Measurements from ENCODE around the gene PLCD1. TPM values are rescaled to one million over a fixed set of nuclear protein-coding genes. Genes with fewer than 3 reads are reported as not detected.

PLCD1 gene
- total RNA-seq, 2 experiments from 2014 or later: 9.7 to 10.1 TPM

DNA sequence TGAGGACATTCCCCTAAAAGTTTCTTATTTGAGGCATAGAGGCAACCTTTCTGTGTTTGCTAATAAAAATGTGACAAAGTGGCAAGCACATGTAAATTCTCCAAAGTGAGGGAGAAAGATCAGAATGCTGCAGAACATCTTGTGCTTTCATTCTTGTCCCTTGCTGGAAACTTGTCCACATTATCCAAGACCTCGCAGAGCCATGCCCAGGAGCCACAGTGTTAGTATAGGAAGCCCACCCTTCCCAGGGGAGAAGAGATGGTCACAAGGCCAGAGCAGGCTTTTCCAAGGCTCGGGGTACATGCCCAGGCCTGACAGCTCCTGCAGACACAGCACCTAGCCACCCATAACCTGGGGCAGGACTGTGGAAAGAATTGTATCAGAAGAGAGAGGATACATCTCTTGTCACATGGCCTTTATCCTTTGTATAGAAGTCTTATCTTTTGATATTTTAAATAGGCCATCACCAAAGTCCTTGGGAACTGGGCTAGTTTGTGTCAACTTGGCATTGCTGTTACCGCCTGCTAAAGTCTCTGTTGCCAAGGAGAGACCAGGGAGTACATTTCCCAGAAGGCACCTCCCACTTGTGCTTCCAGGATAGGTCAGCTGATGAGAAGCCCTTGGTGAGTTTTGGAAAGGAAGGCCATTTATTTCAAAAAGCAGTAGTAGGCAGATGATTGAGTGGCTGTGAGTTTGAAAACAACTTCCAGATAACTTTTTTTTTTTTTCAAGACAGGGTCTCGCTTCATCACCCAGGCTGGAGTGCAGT lies 20.1 kb upstream of the PLCD1 start:
- CTCF ChIA-PET: no interaction called here
- H3K4me3 Mint-ChIP-seq: no peak overlapping the region
- DNase-seq (no peak), ATAC-seq (no peak)
- POLR2A ChIA-PET: no interaction called here
- peaks cover 10% of the 10 kb centered on the region for H3K27me3 Mint-ChIP-seq (ENCODE audit: low read depth)
- no peaks in the 10 kb centered on the region for H3K9me3 Mint-ChIP-seq (ENCODE audit: insufficient read depth)
- no peaks in the 10 kb centered on the region for H3K36me3 Mint-ChIP-seq (ENCODE audit: low read depth)
- H3K4me1 Mint-ChIP-seq (ENCODE audit: low read depth): peaks cover 4% of the 10 kb centered on the region
- no peak overlapping the region for H3K27ac Mint-ChIP-seq

DNA sequence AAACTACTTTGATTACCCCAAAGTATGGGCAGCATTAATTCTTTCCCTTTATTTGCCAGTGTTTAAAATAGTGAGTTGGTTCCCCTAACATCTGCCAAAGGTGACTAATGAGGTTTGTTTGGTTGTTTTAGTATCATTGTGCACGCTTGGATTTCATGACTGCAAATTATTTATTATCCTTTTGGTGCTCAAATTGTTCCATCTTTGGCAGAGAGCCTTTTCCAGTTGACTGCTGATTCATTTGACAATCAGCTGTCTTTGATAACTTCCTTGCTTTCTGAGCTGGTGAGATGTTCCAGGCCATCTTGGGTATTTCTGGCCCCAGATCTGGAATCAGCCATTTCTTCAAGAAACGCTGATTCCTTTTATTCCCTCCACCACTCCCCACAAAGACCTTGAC lies 18.5 kb upstream of the PLCD1 start:
- H3K4me3 Mint-ChIP-seq: no peak overlapping the region
- H3K9me3 Mint-ChIP-seq (ENCODE audit: insufficient read depth): no peaks in the 10 kb centered on the region
- ATAC-seq (no peak), DNase-seq (no peak)
- no peaks in the 10 kb centered on the region for H3K4me1 Mint-ChIP-seq (ENCODE audit: low read depth)
- no peak overlapping the region for H3K27ac Mint-ChIP-seq
- H3K36me3 Mint-ChIP-seq (ENCODE audit: low read depth): no peaks in the 10 kb centered on the region
- POLR2A ChIA-PET: no interaction called here
- H3K27me3 Mint-ChIP-seq (ENCODE audit: low read depth): peaks cover 11% of the 10 kb centered on the region
- CTCF ChIA-PET: no interaction called here

DNA sequence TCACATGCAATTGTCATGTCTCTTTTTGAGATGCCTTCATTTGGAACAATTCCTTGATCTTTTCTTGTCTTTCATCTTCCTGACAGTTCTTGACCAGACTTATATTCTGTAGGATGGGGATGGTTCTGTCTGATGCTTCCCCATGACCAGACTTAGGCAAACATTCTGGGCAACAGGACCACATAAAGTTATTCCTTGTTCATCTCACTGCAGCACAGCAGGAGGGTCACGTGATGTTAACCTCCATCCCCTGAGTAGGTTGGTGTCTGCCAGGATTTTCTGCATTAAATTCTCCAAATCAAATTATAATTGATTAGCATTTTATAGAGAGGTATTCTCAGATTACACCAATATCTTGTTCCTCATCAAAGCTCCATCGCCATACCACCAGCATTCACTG lies 17.4 kb upstream of the PLCD1 start:
- Mint-ChIP-seq H3K27me3 (ENCODE audit: low read depth) (peaks cover 14% of the 10 kb centered on the region), H3K4me1 (ENCODE audit: low read depth) (no peaks in the 10 kb centered on the region), H3K9me3 (ENCODE audit: insufficient read depth) (no peaks in the 10 kb centered on the region), H3K4me3 (no peak overlapping the region), H3K27ac (no peak overlapping the region), H3K36me3 (ENCODE audit: low read depth) (no peaks in the 10 kb centered on the region)
- DNase-seq: no peak
- no peak for ATAC-seq
- CTCF ChIA-PET: no interaction called here
- POLR2A ChIA-PET: no interaction called here

DNA sequence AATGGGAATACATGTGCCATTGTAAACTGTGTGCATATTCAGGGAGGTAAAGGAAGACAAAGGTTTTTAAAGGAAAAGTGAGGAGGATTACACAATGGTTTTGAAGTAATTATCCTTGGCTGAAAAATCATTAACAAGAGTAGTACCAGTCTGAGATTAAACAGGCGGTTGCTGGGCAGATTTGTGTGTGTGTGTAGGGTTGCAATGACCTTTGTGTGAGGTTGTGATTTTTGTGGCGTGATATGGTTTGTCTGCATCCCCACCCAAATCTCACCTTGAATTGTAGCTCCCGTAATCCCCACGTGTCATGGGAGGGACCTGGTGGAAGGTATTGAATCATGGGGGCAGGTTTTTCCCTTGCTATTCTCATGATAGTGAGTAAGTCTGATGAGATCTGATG lies 16.6 kb upstream of the PLCD1 start:
- no peak overlapping the region for H3K4me3 Mint-ChIP-seq
- CTCF ChIA-PET: no interaction called here
- no peaks in the 10 kb centered on the region for H3K4me1 Mint-ChIP-seq (ENCODE audit: low read depth)
- DNase-seq: no peak
- peaks cover 14% of the 10 kb centered on the region for H3K27me3 Mint-ChIP-seq (ENCODE audit: low read depth)
- H3K9me3 Mint-ChIP-seq (ENCODE audit: insufficient read depth): no peaks in the 10 kb centered on the region
- POLR2A ChIA-PET: no interaction called here
- H3K27ac Mint-ChIP-seq: no peak overlapping the region
- H3K36me3 Mint-ChIP-seq (ENCODE audit: low read depth): no peaks in the 10 kb centered on the region
- ATAC-seq: no peak

DNA sequence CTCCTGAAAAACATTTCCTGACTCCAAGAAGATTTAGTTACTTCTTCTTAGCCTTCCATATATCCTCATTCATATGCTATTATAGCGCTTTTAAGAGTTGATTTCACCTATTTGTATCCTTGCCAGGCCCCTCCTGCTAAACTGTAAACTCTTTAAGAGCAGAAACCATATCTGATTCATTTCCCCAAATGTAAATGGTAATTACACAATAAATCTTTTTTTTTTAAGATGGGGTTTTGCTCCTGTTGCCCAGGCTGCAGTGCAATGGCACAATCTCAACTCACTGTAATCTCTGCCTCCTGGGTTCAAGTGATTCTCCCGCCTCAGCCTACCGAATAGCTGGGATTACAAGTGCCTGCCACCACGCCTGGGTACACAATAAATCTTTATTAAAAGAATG lies 14.0 kb upstream of the PLCD1 start:
- Mint-ChIP-seq H3K27me3 (ENCODE audit: low read depth) (peaks cover 14% of the 10 kb centered on the region), H3K36me3 (ENCODE audit: low read depth) (no peaks in the 10 kb centered on the region), H3K4me1 (ENCODE audit: low read depth) (peaks cover 20% of the 10 kb centered on the region), H3K27ac (no peak overlapping the region), H3K4me3 (no peak overlapping the region), H3K9me3 (ENCODE audit: insufficient read depth) (no peaks in the 10 kb centered on the region)
- no peak for ATAC-seq
- no peak for DNase-seq
- POLR2A ChIA-PET: no interaction called here
- CTCF ChIA-PET: no interaction called here

- peaks cover 38% of the 10 kb centered on the region for H3K4me1 Mint-ChIP-seq (ENCODE audit: low read depth)
- peaks cover 4% of the 10 kb centered on the region for H3K27me3 Mint-ChIP-seq (ENCODE audit: low read depth)
- H3K27ac Mint-ChIP-seq: peak overlapping the region; percentile 96
- H3K9me3 Mint-ChIP-seq (ENCODE audit: insufficient read depth): no peaks in the 10 kb centered on the region
- POLR2A ChIA-PET: interaction anchor here (2.7 kb wide), 1 partner anchor 125 kb away, joined by 13 read pairs; the partner anchor contains the start of gene OXSR1
- ATAC-seq: no peak
- peak overlapping the region; percentile 80 for H3K4me3 Mint-ChIP-seq
- no peak for DNase-seq
- CTCF ChIA-PET: interaction anchor here (1.4 to 2.4 kb wide), 4 partner anchors 35 to 185 kb away, joined by 3 to 12 read pairs (median 9); no protein-coding TSS in a partner anchor
- peaks cover 6% of the 10 kb centered on the region for H3K36me3 Mint-ChIP-seq (ENCODE audit: low read depth)
Measured at GRCh38 chr3:38040401-38040800, 11.0 kb upstream of the PLCD1 start.

DNA sequence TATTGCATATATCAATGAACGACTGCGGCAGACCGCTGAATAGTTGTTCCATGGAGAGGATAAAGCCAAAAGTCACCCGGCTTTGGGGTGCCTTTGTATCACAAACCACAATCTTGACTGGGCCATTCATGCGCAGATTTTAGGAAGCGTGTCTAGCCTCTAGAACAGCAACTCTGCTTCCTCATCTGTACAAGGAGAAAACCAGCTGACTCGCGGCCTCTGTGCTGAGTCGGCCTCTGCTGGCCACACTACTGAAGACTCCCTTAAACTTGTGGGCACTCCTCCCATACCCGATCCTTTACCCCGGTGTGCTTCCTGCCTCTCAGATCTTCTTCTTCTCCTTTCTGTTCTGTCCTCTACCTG lies 10.4 kb upstream of the PLCD1 start:
- ChIA-PET CTCF (interaction anchor here (1.3 to 2.4 kb wide), 7 partner anchors 10 to 185 kb away, joined by 3 to 12 read pairs (median 8); partner anchors contain the start of gene PLCD1), POLR2A (interaction anchor here (1.5 to 2.7 kb wide), 2 partner anchors 10 to 125 kb away, joined by 6 to 13 read pairs; partner anchors contain the start of genes OXSR1 and PLCD1)
- DNase-seq (peak; percentile 61), ATAC-seq (peak; percentile 45)
- H3K4me1 Mint-ChIP-seq (ENCODE audit: low read depth): peaks cover 38% of the 10 kb centered on the region
- H3K36me3 Mint-ChIP-seq (ENCODE audit: low read depth): peaks cover 6% of the 10 kb centered on the region
- H3K27me3 Mint-ChIP-seq (ENCODE audit: low read depth): peaks cover 4% of the 10 kb centered on the region
- H3K9me3 Mint-ChIP-seq (ENCODE audit: insufficient read depth): no peaks in the 10 kb centered on the region
- H3K27ac Mint-ChIP-seq: peak overlapping the region; percentile 96
- peak overlapping the region; percentile 80 for H3K4me3 Mint-ChIP-seq

DNA sequence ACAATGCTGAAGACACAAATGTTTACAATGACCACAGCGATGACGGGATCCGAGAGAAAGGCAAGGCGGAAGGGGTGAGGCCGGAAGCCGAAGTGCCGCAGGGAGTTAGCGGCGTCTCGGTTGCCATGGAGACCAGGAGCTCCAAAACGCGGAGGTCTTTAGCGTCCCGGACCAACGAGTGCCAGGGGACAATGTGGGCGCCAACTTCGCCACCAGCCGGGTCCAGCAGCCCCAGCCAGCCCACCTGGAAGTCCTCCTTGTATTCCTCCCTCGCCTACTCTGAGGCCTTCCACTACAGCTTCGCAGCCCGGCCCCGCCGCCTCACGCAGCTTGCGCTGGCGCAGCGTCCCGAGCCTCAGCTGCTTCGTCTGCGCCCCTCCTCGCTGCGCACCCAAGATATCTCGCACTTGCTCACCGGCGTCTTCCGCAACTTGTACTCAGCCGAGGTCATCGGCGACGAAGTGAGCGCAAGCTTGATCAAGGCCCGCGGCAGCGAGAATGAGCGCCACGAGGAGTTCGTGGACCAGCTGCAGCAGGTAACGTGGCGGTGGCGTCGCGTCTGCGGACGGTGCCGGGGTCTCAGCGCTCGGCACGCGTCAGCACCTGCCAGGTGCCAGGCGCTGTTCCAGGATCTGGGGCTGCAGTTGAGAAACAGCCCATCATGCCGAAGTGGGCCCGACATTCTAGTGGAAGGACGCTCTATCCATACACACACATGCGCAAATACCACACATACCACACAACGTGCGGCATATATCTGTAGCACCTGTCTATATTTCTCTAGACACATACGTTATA lies 9.9 kb upstream of the PLCD1 start, which contains the start of gene DLEC1:
Gene DLEC1, plus strand, starts transcription at position 108 of the 798 bp plus-strand sequence. Its CDS starts 18 bp downstream, at position 126.
- ChIA-PET CTCF (interaction anchor here (0.7 to 2.4 kb wide), 12 partner anchors 9 to 482 kb away, joined by 3 to 12 read pairs (median 5); partner anchors contain the start of genes ACAA1, EXOG and PLCD1), POLR2A (interaction anchor here (1.0 to 2.7 kb wide), 5 partner anchors 10 to 457 kb away, joined by 3 to 13 read pairs (median 6); partner anchors contain the start of genes EXOG, MYD88, OXSR1 and PLCD1)
- H3K4me3 Mint-ChIP-seq: peak within 1 kb of the TSS; percentile 80
- peak within 1 kb of the TSS; percentile 96 for H3K27ac Mint-ChIP-seq
- H3K36me3 Mint-ChIP-seq (ENCODE audit: low read depth): peaks cover 6% of the 10 kb centered on the region
- peaks cover 38% of the 10 kb centered on the region for H3K4me1 Mint-ChIP-seq (ENCODE audit: low read depth)
- no peaks in the 10 kb centered on the region for H3K9me3 Mint-ChIP-seq (ENCODE audit: insufficient read depth)
- peaks cover 8% of the 10 kb centered on the region for H3K27me3 Mint-ChIP-seq (ENCODE audit: low read depth)
- ATAC-seq (peak; percentile 78), DNase-seq (peak; percentile 95)

DNA sequence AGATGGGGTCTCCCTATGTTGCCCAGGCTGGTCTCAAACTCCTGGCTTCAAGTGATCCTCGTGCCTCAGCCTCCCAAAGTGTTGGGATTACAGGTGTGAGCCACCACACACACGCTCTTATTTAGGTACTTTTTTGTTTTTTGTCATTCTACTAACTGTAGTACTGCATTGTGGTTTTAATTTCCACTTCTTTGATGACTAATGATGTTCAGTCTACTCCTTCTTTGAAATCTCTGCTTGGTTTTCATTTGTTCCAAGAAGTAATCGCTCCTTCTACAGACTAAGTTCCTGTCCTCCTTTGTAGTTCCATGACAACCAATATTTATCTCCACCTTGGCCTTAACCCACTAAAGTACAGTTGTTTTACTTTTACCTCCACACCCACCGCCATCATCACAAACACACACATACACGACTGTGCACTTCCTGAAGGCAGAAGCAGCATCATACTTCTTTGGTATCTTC lies 9.0 kb upstream of the PLCD1 start:
- H3K4me1 Mint-ChIP-seq (ENCODE audit: low read depth): peaks cover 38% of the 10 kb centered on the region
- peak overlapping the region; percentile 96 for H3K27ac Mint-ChIP-seq
- H3K27me3 Mint-ChIP-seq (ENCODE audit: low read depth): peaks cover 11% of the 10 kb centered on the region
- no peaks in the 10 kb centered on the region for H3K9me3 Mint-ChIP-seq (ENCODE audit: insufficient read depth)
- peak overlapping the region; percentile 80 for H3K4me3 Mint-ChIP-seq
- peaks cover 6% of the 10 kb centered on the region for H3K36me3 Mint-ChIP-seq (ENCODE audit: low read depth)
- DNase-seq: peak; percentile 52
- ChIA-PET CTCF (interaction anchor here (0.7 to 2.4 kb wide), 11 partner anchors 8 to 482 kb away, joined by 3 to 12 read pairs (median 6); partner anchors contain the start of genes ACAA1, EXOG and PLCD1), POLR2A (interaction anchor here (1.0 to 2.7 kb wide), 5 partner anchors 9 to 458 kb away, joined by 3 to 13 read pairs (median 6); partner anchors contain the start of genes EXOG, MYD88, OXSR1 and PLCD1)
- ATAC-seq: peak; percentile 64

- Mint-ChIP-seq H3K27ac (peak overlapping the region; percentile 58), H3K36me3 (ENCODE audit: low read depth) (peaks cover 6% of the 10 kb centered on the region), H3K9me3 (ENCODE audit: insufficient read depth) (no peaks in the 10 kb centered on the region), H3K4me3 (no peak overlapping the region), H3K27me3 (ENCODE audit: low read depth) (peaks cover 14% of the 10 kb centered on the region), H3K4me1 (ENCODE audit: low read depth) (peaks cover 41% of the 10 kb centered on the region)
- CTCF ChIA-PET: no interaction called here
- DNase-seq (no peak), ATAC-seq (no peak)
- POLR2A ChIA-PET: no interaction called here
Measured at GRCh38 chr3:38036906-38037305, 7.5 kb upstream of the PLCD1 start.

- CTCF ChIA-PET: no interaction called here
- ATAC-seq (no peak), DNase-seq (no peak)
- H3K9me3 Mint-ChIP-seq (ENCODE audit: insufficient read depth): no peaks in the 10 kb centered on the region
- peaks cover 44% of the 10 kb centered on the region for H3K4me1 Mint-ChIP-seq (ENCODE audit: low read depth)
- H3K27ac Mint-ChIP-seq: peak overlapping the region; percentile 58
- POLR2A ChIA-PET: no interaction called here
- peaks cover 6% of the 10 kb centered on the region for H3K36me3 Mint-ChIP-seq (ENCODE audit: low read depth)
- H3K4me3 Mint-ChIP-seq: no peak overlapping the region
- H3K27me3 Mint-ChIP-seq (ENCODE audit: low read depth): peaks cover 19% of the 10 kb centered on the region
Measured at GRCh38 chr3:38036286-38036685, 6.8 kb upstream of the PLCD1 start.
